Panc1 (cell line): ENCODE data around the gene HTR1E. TPM values are rescaled to one million over a fixed set of nuclear protein-coding genes. Genes with fewer than 3 reads are reported as not detected.

ENCODE experiments used
- total RNA-seq: library from RNA; stranded (reverse); gene quantifications from one replicate; pipeline ENCODE4 v1.2.1, GENCODE V29; 2021; ENCODE audit not compliant: unreplicated experiment

The HTR1E gene
- total RNA-seq, 1 experiment from 2014 or later = not detected

Other genes starting within 250 kb of the HTR1E start
- gene CGA, start 157.6 kb downstream of the HTR1E start, total RNA-seq = not detected
- gene ZNF292, start 218.0 kb downstream of the HTR1E start, total RNA-seq = 38.2 TPM